SJSA1 (cell line): ENCODE measurements around the gene POU5F1. TPM values are rescaled to one million over a fixed set of nuclear protein-coding genes. Genes with fewer than 3 reads are reported as not detected.
"Not testable (repeated sequence)": the region's sequence is repeated elsewhere in the genome, so short reads cannot be mapped to it uniquely, and the experiment has no call there.

Experiments
- DNase-seq, 2 experiments: peaks; one replicate each; pipeline ENCODE4 v3.0.0-alpha.2; 2015 to 2020; ENCODE audit warnings: low spot score in 2 of 2, low read depth in 1 of 2
- H3K27ac ChIP-seq: fragments of 250-450 bp; sonication (Bioruptor Pico); 2 replicates; pipeline ENCODE4 v1.5.1; 2020; ENCODE audit warnings: mild to moderate bottlenecking, moderate library complexity
- H3K27me3 ChIP-seq: fragments of 250-450 bp; sonication (Bioruptor Pico); replicated peaks from 2 replicates; pipeline ENCODE4 v1.5.1; 2020; ENCODE audit warnings: mild to moderate bottlenecking, moderate library complexity
- H3K36me3 ChIP-seq: fragments of 250-450 bp; sonication (Bioruptor Pico); 2 replicates; pipeline ENCODE4 v1.5.1; 2020; ENCODE audit warnings: mild to moderate bottlenecking
- H3K4me1 ChIP-seq: fragments of 250-450 bp; sonication (Bioruptor Pico); replicated peaks from 2 replicates; pipeline ENCODE4 v1.6.1; 2021; ENCODE audit warnings: mild to moderate bottlenecking
- H3K4me3 ChIP-seq: fragments of 250-450 bp; sonication (Bioruptor Pico); 2 replicates; pipeline ENCODE4 v1.5.1; 2020; ENCODE audit warnings: mild to moderate bottlenecking
- H3K9me3 ChIP-seq: fragments of 250-450 bp; sonication (Bioruptor Pico); replicated peaks from 2 replicates; pipeline ENCODE4 v1.5.1; 2020; ENCODE audit warnings: mild to moderate bottlenecking
- total RNA-seq: library from RNA; depleted of rRNA; stranded (reverse); fragments of >200 nt; shearing (Covaris generic); gene quantifications from 2 replicates; pipeline ENCODE4 v1.2.3, GENCODE V29; 2014

POU5F1 gene
- total RNA-seq, 1 experiment from 2014 or later: not detected

DNA sequence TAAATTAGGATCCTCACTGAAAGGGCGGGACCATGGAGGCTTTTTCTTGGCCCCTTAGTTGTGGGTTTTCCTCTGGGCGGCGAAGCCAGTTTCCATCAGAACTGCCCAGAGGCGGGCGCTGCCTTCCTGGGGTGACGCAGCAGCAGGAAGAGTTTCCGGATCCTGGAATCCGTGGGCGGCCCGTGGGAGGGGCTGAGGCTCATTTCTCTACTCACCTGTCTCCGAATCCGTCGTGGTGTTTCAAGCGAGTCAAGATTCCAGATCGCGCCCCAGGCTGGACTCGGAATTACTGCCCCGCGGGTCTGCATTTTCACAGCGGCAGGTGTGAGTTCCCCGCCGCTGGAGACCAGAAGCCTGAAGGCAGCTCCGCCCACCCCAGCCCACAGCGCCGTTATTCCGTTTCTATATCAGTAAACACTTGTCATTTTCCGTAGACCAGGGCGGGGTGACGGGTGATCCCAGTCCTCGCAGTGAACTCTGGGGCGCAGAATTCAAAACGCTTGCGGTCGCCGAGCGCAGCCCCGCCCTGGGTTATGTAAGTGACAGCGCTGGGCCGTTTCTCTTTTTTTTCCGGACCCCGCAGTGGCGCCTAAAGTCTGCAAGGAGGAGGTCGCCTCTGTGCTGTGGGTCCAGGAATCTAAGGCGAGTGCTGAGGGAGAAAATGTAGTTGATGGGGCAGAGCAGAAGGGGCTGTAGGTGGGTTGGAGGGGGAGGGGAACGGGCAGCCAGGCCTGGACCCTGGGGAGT, 27.2 kb upstream of the POU5F1 start:
- DNase-seq: peak; percentile 93 to 94
- peaks cover 12% of the 10 kb centered on the region for H3K4me1 ChIP-seq
- H3K27ac ChIP-seq: peak overlapping the region; percentile 94
- peak overlapping the region; percentile 53 for H3K4me3 ChIP-seq
- no peaks in the 10 kb centered on the region for H3K27me3 ChIP-seq
- peaks cover 28% of the 10 kb centered on the region; the same call in 1 of the 2 replicates for H3K36me3 ChIP-seq
- no peaks in the 10 kb centered on the region for H3K9me3 ChIP-seq

DNA sequence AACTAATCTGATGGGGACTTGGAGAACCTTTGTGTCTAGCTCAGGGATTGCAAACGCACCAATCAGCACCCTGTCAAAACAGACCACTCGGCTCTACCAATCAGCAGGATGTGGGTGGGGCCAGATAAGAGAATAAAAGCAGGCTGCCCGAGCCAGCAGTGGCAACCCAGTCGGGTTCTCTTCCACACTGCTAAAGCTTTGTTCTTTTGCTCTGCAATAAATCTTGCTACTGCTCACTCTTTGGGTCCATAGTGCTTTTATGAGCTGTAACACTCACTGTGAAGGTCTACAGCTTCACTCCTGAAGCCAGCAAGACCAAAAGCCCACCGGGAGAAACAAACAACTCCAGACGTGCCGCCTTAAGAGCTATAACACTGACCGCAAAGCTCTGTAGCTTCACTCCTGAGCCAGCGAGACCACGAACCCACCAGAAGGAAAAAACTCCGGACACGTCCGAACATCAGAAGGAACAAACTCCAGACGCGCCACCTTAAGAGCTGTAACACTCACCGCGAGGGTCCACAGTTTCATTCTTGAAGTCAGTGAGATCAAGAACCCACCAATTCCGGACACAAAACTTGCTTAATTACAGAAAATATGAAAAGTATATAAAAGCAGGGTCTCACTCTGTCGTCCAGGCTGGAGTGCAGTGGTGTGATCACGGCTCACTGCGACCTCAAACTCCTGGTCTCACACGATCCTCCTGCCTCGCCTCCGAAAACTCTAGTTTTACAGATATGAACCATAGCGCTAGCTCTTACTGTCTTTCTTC, 26.0 kb upstream of the POU5F1 start:
- peaks cover 21% of the 10 kb centered on the region; the same call in 1 of the 2 replicates for H3K36me3 ChIP-seq
- not testable (repeated sequence) for H3K4me1 ChIP-seq, H3K27me3 ChIP-seq, H3K27ac ChIP-seq, H3K9me3 ChIP-seq, DNase-seq
- peak overlapping the region; percentile 53 for H3K4me3 ChIP-seq

DNA sequence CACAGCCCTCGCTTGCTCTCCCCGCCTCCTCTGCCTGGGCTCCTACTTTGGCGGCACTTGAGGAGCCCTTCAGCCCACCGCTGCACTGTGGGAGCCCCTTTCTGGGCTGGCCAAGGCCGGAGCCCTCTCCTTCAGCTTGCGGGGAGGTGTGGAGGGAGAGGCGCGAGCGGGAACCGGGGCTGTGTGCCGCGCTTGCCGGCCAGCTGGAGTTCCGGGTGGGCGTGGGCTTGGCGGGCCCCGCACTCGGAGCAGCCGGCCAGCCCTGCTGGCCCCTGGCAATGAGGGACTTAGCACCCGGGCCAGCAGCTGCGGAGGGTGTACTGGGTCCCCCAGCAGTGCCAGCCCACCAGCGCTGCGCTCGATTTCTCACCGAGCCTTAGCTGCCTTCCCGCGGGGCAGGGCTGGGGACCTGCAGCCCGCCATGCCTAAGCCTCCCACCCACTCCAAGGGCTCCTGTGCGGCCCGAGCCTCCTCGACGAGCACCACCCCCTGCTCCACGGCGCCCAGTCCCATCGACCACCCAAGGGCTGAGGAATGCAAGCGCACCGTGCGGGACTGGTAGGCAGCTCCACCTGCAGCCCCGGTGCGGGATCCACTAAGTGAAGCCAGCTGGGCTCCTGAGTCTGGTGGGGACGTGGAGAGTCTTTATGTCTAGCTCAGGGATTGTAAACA, 25.0 kb upstream of the POU5F1 start:
- H3K9me3 ChIP-seq, H3K4me1 ChIP-seq, H3K27me3 ChIP-seq, H3K27ac ChIP-seq, H3K4me3 ChIP-seq, DNase-seq: not testable (repeated sequence)
- peaks cover 17% of the 10 kb centered on the region; the same call in 1 of the 2 replicates for H3K36me3 ChIP-seq

DNA sequence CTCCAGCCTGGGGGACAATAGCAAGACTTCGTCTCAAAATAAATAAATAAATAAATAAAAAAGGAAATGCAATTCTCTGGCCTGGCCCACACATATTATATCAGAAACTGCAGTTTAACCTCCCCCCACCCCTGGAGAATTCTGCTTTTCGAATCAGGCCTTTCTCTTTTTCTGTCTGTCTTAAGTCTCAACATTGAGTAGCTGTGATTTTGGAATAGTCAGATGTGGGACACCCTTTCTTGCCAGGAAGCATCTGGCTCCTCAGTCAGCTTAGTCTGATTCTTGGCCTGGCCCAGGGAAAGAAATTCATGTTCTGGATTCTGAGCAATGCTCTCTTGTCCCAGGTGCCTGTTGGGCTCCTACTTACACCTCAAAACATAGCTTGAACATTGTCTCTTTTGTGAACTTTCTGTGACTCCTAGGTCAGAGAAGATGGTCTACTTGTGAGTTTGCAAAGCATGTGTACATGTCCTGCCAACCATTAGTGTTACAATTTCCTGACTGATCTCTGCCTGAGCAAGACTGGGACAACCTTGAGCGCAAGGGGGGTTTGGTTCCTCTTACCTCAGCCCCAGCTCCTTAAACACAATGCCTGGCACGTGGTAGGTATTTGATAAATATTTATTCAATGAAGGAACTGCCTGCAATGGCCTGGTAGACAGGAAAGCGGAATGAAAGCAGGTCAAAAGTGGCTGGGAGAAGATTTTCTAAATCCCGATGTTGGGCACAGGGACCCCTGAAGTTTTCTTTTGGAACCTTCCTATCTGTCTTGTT, 23.8 kb upstream of the POU5F1 start:
- H3K27ac ChIP-seq: no peak overlapping the region

DNA sequence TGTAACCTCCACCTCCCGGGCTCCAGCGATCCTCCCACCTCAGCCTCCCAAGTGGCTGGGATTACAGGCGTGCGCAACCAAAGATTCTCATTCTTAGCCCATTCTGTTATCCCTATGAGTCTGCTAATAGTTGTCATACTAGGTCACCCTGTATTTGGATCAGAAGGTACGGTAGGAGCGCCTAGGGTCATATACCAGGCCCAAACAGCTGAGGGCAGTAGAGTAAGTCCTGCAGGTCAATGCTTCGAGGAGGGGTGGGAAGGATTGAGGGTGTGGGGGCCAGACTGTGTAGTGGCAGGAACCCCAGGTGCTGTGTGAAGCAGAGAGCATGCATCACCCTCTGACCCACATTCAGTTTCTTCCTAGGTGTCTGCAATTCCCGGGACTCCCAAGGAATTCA, 22.7 kb upstream of the POU5F1 start:
- H3K27me3 ChIP-seq: no peaks in the 10 kb centered on the region
- no peaks in the 10 kb centered on the region for H3K9me3 ChIP-seq
- H3K4me3 ChIP-seq: no peak overlapping the region
- DNase-seq: no peak
- H3K36me3 ChIP-seq: peaks cover 6% of the 10 kb centered on the region; the same call in 1 of the 2 replicates
- peaks cover 4% of the 10 kb centered on the region; the same call in 1 of the 2 replicates for H3K4me1 ChIP-seq
- H3K27ac ChIP-seq: no peak overlapping the region

More for the DNA sequence above, 23.8 kb upstream of the POU5F1 start:
- Histone ChIP-seq H3K27me3 (no peaks in the 10 kb centered on the region), H3K4me1 (peaks cover 9% of the 10 kb centered on the region), H3K36me3 (peaks cover 6% of the 10 kb centered on the region; the same call in 1 of the 2 replicates), H3K9me3 (no peaks in the 10 kb centered on the region), H3K4me3 (no peak overlapping the region)
- no peak for DNase-seq

DNA sequence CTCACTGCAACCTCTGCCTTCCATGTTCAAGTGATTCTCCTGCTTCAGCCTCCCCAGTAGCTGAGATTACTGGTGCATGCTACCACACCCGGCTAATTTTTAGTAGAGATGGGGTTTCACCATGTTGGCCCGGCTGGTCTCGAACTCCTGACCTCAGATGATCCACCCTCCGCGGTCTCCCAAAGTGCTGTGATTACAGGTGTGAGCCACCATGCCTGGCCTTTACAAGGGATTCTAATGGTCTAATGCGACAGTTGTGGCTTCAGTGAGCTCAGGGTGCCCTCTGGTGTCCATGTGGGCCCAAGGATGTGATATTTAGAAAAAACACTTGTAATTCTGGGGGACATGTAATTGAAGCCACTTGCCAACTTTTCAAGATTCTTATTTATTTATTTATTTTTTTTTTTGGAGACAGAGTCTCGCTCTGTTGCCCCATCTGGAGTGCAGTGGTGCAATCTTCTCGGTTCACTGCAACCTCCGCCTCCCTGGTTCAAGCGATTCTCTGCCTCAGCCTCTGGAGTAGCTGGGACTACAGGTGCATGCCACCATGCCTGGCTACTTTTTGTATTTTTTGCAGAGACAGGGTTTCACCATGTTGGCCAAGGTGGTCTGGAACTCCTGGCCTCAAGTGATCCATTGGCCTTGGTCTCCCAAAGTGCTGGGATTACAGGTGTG, 22.1 kb upstream of the POU5F1 start:
- not testable (repeated sequence) for H3K36me3 ChIP-seq, H3K27me3 ChIP-seq, H3K4me1 ChIP-seq, H3K4me3 ChIP-seq, H3K27ac ChIP-seq, H3K9me3 ChIP-seq
- peak; percentile 49 to 65 for DNase-seq

GRCh38 chr6:31190488-31190887, 20.0 kb upstream of the POU5F1 start:
- no peaks in the 10 kb centered on the region for H3K4me1 ChIP-seq
- H3K27ac ChIP-seq: no peak overlapping the region
- no peaks in the 10 kb centered on the region for H3K27me3 ChIP-seq
- no peaks in the 10 kb centered on the region for H3K36me3 ChIP-seq
- no peak for DNase-seq
- H3K9me3 ChIP-seq: no peaks in the 10 kb centered on the region
- no peak overlapping the region for H3K4me3 ChIP-seq

- H3K27ac ChIP-seq, DNase-seq, H3K4me1 ChIP-seq, H3K27me3 ChIP-seq, H3K4me3 ChIP-seq, H3K9me3 ChIP-seq, H3K36me3 ChIP-seq: not testable (repeated sequence)
Measured at GRCh38 chr6:31189223-31189622, 18.7 kb upstream of the POU5F1 start.

DNA sequence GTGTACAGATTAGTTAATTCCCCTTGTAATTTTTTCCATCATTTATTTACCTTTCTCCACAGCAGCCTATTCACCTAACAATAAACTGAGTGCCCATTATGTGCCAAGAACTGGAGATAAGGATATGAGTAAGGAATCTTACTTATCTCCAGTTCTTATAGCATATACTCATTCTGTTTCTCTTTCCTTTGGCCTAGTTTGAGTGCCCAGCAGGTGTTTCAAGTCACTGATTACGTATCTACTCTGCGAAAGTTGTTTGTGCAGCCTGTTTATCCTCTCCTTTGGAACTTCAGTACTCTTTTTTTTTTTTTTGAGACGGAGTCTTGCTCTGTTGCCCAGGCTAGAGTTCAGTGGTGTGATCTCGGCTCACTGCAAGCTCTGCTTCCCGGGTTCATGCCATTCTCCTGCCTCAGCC, 17.3 kb upstream of the POU5F1 start:
- no peak for DNase-seq
- Histone ChIP-seq H3K27ac (no peak overlapping the region), H3K36me3 (no peaks in the 10 kb centered on the region), H3K4me1 (no peaks in the 10 kb centered on the region), H3K4me3 (no peak overlapping the region), H3K27me3 (no peaks in the 10 kb centered on the region), H3K9me3 (no peaks in the 10 kb centered on the region)

- H3K36me3 ChIP-seq: no peaks in the 10 kb centered on the region
- no peak overlapping the region for H3K27ac ChIP-seq
- DNase-seq: no peak
- no peaks in the 10 kb centered on the region for H3K27me3 ChIP-seq
- H3K4me3 ChIP-seq: no peak overlapping the region
- no peaks in the 10 kb centered on the region for H3K9me3 ChIP-seq
- H3K4me1 ChIP-seq: no peaks in the 10 kb centered on the region
Measured at GRCh38 chr6:31186052-31186734, 15.7 kb upstream of the POU5F1 start.

DNA sequence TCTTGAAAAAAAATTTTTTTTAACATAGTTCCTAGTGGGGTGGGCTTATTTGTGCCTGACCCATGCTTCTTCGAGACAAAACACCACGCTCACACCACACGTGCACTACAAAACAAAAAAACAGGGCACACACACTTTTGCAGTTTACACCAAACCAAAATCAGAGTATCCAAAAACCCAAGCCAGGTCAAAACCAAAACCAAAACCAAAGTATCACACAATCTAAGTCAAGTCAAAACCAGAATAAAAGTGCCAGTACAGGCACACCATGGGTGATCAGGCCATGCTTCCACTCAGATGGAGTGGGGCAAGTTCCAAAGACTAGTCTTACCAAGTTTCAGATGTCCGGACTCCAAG, 15.2 kb upstream of the POU5F1 start:
- H3K27me3 ChIP-seq, H3K27ac ChIP-seq, H3K4me3 ChIP-seq, H3K9me3 ChIP-seq, H3K36me3 ChIP-seq, H3K4me1 ChIP-seq, DNase-seq: not testable (repeated sequence)

DNA sequence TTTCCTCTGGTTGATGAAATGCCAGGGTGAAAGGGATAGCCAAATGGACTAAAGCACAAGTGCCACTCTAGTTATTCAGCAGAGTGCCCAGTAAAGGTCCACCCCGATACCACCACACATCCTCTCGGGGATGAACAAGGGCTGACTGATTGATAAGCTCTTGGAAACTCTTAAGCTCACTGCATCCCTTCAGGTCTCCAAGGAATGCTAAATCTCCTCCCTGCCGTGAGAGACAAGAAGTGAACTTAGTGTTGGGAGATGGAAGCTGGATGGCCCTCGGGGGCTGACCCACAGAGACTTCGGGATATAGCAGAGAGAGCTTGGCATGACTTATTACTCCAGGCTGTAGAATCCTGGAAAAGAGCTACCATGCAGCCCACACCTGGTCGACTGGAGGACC, 13.4 kb upstream of the POU5F1 start:
- H3K9me3 ChIP-seq, H3K4me1 ChIP-seq, DNase-seq, H3K4me3 ChIP-seq, H3K27me3 ChIP-seq, H3K36me3 ChIP-seq, H3K27ac ChIP-seq: not testable (repeated sequence)

DNA sequence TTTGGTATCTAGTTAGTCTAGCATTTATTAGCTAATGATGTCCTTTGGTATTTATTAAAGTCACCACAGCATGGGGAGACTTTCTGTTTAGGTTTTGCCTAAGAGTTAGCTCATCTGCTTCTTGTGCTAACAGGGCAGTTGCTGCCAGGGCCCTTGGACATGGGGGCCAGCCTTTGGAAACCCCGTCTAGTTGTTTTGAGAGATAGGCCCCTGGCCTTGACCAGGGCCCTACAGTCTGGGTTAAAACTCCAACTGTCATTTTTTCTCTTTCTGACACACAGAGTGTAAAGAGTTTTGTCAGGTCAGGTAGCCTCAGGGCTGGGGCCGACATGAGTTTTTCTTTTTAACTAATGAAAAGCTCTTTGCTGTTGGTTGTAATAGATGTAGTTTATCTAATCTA, 12.8 kb upstream of the POU5F1 start:
- not testable (repeated sequence) for H3K27ac ChIP-seq, H3K4me1 ChIP-seq, H3K36me3 ChIP-seq, H3K4me3 ChIP-seq, H3K9me3 ChIP-seq, DNase-seq, H3K27me3 ChIP-seq
